Activated T-cell treated with anti-CD3 and anti-CD28 coated beads, Interleukin-2, amount 50 U/mL, for 4 hours (primary cell): ENCODE results near the gene CHTOP. TPM values are rescaled to one million over a fixed set of nuclear protein-coding genes. Genes with fewer than 3 reads are reported as not detected.
A peak's percentile ranks its signal among the peaks of the same experiment; 100 is the strongest.
"Not testable (repeated sequence)": the region's sequence is repeated elsewhere in the genome, so short reads cannot be mapped to it uniquely, and the experiment has no call there.

ENCODE experiments used
- ATAC-seq, 2 donors: fragments of 200-7000 bp; cut with Tn5 transposase; one replicate each; pipeline ENCODE4 v1.10.0; 2021
- DNase-seq: peaks from one replicate; pipeline ENCODE4 v3.0.0-alpha.2; 2020
- H3K27me3 Mint-ChIP-seq: one replicate; pipeline ENCODE4 v1.8.0; 2021; ENCODE audit warnings: low read depth, mixed read lengths
- H3K36me3 Mint-ChIP-seq: one replicate; pipeline ENCODE4 v1.8.0; 2022; ENCODE audit warnings: mixed read lengths; ENCODE audit not compliant: insufficient read depth
- H3K4me1 Mint-ChIP-seq: one replicate; pipeline ENCODE4 v1.8.0; 2021; ENCODE audit warnings: low read depth, mixed read lengths
- H3K4me3 Mint-ChIP-seq: one replicate; pipeline ENCODE4 v1.8.0; 2021; ENCODE audit warnings: mild to moderate bottlenecking, moderate library complexity, mixed read lengths
- H3K9me3 Mint-ChIP-seq: one replicate; pipeline ENCODE4 v1.8.0; 2021; ENCODE audit warnings: mixed read lengths
- total RNA-seq, 3 donors: library from RNA; stranded (reverse); gene quantifications; one replicate each; pipeline ENCODE4 v1.2.1, GENCODE V29; 2021

Gene CHTOP, protein sequence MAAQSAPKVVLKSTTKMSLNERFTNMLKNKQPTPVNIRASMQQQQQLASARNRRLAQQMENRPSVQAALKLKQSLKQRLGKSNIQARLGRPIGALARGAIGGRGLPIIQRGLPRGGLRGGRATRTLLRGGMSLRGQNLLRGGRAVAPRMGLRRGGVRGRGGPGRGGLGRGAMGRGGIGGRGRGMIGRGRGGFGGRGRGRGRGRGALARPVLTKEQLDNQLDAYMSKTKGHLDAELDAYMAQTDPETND
- 100 to 1,000 TPM; 111 to 117 (median 114) TPM for total RNA-seq

DNA sequence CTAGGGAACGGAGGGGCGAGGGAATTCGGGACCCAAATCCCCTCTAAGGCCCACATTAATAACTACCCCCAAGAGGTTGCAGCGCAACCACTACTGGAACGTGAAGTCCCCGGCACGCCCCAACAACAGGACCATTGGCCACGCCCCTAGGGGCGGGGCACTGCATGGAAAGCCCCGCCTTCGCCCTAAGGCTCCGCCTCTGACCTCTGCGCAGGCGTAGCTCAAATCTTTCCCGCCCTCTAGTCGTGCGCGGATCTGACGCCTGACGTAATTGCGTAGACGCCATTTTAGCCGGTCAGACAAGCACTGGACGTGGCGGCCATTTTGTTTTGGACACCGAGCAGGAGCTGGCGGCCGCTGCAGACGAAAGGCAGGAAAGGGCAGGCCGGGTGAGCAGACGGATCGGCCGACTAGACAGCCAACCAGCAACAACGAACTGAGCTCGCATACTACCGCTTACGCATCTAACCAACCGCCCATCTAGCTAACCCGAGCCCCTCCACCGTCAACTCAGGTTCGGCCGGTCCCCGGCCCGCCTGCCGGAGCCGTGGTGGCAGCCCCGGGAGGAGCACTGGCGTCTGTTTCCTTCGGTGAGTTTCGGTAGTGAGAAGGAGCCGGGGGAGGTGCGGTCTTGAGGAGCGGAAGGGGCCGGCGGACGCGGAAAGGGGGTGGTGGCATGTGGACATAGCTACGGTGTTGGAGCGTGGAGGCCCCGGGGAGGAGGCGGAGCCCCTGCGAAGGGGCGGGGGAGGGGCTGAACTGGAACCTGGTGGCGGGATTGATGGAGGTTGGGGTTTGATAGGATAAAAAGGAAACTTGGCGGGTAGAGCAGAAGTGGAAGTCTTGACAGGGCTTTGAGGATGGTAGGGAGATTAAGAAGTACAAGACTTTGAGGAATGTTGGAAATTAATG, at the start of gene CHTOP:
CHTOP (plus strand) TSS at position 313 of the 912 bp plus-strand sequence. CDS start 2,523 bp downstream, outside the sequence.
- Mint-ChIP-seq H3K4me1 (peaks cover 34% of the 10 kb centered on the region), H3K27me3 (no peaks in the 10 kb centered on the region), H3K9me3 (no peaks in the 10 kb centered on the region), H3K36me3 (peaks cover 15% of the 10 kb centered on the region), H3K4me3 (peak within 1 kb of the TSS; percentile 92)
- DNase-seq, result peak; percentile 95
- ATAC-seq, result peak; percentile 90 to 92

DNA sequence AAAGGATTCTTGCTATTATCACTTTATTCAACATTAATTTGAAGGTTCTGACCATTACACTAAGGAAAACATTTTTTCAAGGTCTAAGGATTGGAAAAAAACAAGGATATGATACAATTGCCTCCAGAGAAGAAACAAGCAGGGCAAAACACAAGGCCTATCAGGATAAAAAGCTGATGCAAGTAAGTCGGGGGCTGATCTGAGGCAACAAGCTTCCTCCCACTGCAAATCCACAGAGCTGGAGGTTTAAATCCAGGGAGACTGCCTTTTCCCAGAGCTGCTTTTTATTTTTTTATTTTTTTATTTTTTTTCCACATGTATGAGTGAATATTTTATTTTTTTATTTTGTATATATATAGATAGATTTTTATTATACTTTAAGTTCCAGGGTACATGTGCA, 48.9 kb upstream of the CHTOP start:
- Mint-ChIP-seq H3K4me3 (no peak overlapping the region), H3K36me3 (no peaks in the 10 kb centered on the region), H3K27me3 (peaks cover 6% of the 10 kb centered on the region), H3K9me3 (no peaks in the 10 kb centered on the region), H3K4me1 (no peaks in the 10 kb centered on the region)
- ATAC-seq (no peak), DNase-seq (no peak)

DNA sequence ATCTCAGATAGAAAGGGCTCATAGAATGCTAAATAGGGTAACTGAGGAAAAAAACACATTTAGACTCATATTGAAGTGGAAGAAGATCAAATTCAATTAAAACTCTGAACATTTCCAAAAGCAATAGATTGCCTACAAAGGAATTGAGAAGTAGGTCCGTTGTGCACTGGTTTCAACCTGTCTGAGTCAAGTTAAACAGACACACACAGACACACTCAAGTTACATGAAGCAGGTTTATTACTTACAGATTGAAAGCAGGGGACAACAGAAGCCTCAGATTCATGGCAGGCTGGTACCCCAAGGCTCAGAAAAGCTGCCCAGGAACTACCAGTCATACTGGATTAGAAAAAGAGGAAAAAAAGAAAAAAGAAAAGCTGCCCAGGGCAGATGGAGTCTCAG, 47.5 kb upstream of the CHTOP start:
- H3K36me3 Mint-ChIP-seq, result no peaks in the 10 kb centered on the region
- H3K4me3 Mint-ChIP-seq, result no peak overlapping the region
- no peaks in the 10 kb centered on the region for H3K9me3 Mint-ChIP-seq
- H3K4me1 Mint-ChIP-seq, result no peaks in the 10 kb centered on the region
- no peak for ATAC-seq
- H3K27me3 Mint-ChIP-seq, result peaks cover 6% of the 10 kb centered on the region
- DNase-seq, result no peak

DNA sequence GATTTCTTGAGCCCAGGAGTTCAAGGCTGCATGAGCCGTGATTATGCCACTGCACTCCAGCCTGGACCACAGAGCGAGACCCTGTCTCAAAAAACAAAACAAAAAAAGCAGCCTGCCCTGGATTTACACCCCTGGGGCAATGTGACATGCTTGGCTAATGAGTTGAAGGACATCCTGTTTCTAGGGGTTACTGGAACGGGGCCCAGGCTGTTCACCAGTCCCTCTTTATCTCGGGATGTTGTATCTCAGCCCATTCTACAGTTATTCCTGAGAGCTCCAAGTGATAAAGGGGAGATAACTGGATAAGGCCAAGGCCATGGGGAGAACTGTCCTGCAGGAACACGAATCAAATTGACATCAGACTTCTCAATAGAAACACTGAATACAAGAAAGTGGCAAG, 46.6 kb upstream of the CHTOP start:
- ATAC-seq, result no peak

DNA sequence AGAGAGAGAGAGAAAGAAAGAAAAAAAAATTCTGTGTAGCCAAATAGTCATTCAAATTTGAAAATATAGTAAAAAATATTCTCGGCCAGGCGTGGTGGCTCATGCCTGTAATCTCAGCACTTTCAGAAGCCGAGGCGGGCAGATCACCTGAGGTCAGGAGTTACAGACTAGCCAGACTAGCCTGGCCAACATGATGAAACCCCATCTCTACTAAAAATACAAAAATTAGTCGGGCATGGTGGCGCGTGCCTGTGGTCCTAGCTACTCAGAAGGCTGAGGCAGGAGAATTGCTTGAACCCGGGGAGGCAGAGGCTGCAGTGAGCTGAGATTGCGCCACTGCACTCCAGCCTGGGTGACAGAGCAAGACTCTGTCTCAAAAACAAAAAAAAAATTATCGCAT, 45.8 kb upstream of the CHTOP start:
- not testable (repeated sequence) for H3K9me3 Mint-ChIP-seq, H3K4me3 Mint-ChIP-seq, H3K4me1 Mint-ChIP-seq, ATAC-seq, H3K27me3 Mint-ChIP-seq, DNase-seq, H3K36me3 Mint-ChIP-seq

More for the DNA sequence above, 46.6 kb upstream of the CHTOP start:
- Mint-ChIP-seq H3K4me3 (no peak overlapping the region), H3K27me3 (peaks cover 6% of the 10 kb centered on the region), H3K36me3 (no peaks in the 10 kb centered on the region), H3K4me1 (no peaks in the 10 kb centered on the region), H3K9me3 (no peaks in the 10 kb centered on the region)
- DNase-seq, result no peak

DNA sequence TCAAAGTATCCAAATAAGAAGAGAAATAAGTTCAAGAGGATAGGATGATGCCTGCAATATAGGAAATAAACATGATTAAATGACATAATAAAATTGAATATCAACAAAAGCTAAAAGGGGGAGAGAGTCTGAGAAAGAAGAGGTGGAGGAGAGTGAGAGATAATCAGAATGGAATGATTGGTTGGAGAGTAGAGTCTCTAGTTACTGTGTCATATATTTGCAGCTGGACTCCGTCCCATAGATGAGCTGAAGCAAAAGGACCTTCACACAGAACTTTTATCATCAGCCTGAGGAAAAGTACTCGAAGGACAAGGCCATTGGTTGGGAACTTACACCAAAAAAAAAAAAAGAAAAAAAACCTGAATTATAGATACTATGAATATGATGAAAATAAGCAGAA, 45.4 kb upstream of the CHTOP start:
- Mint-ChIP-seq H3K36me3 (no peaks in the 10 kb centered on the region), H3K4me3 (no peak overlapping the region), H3K27me3 (peaks cover 6% of the 10 kb centered on the region), H3K4me1 (no peaks in the 10 kb centered on the region), H3K9me3 (no peaks in the 10 kb centered on the region)
- ATAC-seq (no peak), DNase-seq (no peak)

DNA sequence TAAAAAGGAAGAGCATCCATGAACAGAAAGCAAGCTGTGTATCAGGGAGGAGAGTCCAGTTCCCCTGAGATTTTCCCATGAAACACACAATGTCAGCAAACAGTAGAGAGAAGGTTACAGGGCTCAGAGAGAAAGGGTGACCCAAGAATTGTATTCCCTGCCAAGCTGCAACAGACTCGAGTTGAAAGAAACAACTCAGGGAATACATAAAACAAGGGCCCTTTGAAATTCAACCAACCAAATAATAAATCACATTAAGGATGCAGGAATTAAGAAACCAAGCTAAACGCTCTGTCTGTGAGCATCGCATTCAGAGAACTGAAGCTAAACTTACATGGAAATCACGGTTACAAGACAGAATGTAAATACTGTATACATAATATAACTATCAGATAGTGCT, 41.1 kb upstream of the CHTOP start:
- no peak overlapping the region for H3K4me3 Mint-ChIP-seq
- ATAC-seq (no peak), DNase-seq (no peak)
- H3K4me1 Mint-ChIP-seq, result peaks cover 9% of the 10 kb centered on the region
- no peaks in the 10 kb centered on the region for H3K36me3 Mint-ChIP-seq
- H3K27me3 Mint-ChIP-seq, result no peaks in the 10 kb centered on the region
- no peaks in the 10 kb centered on the region for H3K9me3 Mint-ChIP-seq

DNA sequence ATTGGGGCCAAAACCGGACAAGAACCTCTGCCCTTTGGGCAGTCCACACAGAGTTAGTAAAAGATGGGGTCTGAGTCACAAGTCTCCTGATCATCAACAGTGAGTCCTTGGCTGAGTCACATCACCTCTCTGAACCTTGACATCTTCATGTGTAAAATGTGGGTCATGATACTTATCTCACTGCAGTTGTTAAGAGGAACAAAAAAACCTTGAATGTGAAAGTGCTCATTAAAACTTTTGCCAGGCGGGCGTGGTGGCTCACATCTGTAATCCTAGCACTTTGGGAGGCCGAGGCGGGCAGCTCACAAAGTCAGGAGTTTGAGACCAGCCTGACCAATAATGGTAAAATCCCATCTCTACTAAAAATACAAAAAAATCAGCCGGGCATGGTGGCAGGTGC, 36.7 kb upstream of the CHTOP start:
- DNase-seq (no peak), ATAC-seq (peak; percentile 86 to 92)
- H3K4me1 Mint-ChIP-seq, result peaks cover 18% of the 10 kb centered on the region
- no peaks in the 10 kb centered on the region for H3K27me3 Mint-ChIP-seq
- H3K4me3 Mint-ChIP-seq, result no peak overlapping the region
- H3K36me3 Mint-ChIP-seq, result no peaks in the 10 kb centered on the region
- H3K9me3 Mint-ChIP-seq, result no peaks in the 10 kb centered on the region

DNA sequence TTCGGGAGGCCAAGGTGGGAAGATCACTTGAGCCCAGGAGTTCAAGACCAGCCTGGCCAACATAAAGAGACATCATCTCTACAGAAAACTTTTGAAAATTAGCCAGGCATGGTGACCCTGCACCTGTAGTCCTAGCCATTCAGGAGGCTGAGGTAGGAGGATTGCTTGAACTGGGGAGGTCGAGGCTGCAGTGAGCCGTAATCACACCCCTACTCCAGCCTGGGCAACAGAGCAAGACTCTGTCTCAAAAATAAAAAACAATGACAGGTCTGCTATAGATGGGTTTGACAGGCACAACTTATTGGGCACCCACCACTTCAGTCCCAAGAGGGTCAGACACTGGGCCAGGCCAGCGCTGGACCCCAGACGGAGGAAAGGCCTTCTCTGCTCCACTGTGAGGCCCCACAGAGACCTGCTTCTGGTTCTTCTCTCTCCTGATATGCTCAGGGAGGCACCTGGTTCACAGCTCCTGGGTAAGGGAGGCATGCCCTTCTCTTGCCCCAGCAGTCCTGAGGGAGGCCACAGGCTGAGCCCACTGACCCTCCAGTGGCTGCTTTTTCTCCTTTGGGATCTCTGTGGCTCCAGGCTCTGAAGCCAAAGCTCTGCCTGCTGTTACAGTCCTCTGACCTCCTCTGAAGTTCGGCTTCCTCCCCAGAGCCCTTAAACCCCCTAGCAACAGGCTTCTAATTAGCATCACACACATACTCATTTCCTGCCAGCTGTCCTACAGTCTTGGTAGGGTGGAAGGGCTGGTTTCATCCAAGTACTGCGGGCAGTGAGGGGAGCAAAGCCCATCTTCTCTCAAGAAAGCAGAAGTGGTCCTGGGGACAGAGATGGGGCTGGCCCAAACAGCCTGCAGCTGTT, 35.3 kb upstream of the CHTOP start:
- Mint-ChIP-seq H3K36me3 (no peaks in the 10 kb centered on the region), H3K4me1 (peaks cover 21% of the 10 kb centered on the region), H3K9me3 (no peaks in the 10 kb centered on the region), H3K27me3 (no peaks in the 10 kb centered on the region), H3K4me3 (no peak overlapping the region)
- DNase-seq, result no peak
- peak; percentile 58 to 72 for ATAC-seq

DNA sequence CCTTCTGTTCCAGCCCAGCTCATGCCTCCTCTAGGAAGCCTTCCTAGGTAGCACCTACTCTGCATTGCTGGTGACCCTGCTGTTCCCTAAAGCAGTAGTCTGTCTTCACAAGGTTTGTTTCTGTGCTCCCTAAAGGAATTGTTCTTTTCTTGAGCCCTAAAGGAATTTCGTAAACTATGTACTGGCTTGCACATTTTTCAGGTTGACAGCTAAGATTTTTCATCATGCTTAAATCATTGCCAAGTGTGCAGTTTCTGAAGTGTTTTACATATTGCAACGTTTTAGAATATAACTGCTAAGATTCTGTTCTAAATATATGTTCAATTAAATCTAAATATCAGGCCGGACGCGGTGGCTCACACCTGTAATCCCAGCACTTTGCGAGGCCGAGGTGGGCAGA, 34.0 kb upstream of the CHTOP start:
- H3K36me3 Mint-ChIP-seq, result no peaks in the 10 kb centered on the region
- no peak overlapping the region for H3K4me3 Mint-ChIP-seq
- no peak for ATAC-seq
- no peaks in the 10 kb centered on the region for H3K27me3 Mint-ChIP-seq
- no peaks in the 10 kb centered on the region for H3K9me3 Mint-ChIP-seq
- no peak for DNase-seq
- H3K4me1 Mint-ChIP-seq, result peaks cover 21% of the 10 kb centered on the region

DNA sequence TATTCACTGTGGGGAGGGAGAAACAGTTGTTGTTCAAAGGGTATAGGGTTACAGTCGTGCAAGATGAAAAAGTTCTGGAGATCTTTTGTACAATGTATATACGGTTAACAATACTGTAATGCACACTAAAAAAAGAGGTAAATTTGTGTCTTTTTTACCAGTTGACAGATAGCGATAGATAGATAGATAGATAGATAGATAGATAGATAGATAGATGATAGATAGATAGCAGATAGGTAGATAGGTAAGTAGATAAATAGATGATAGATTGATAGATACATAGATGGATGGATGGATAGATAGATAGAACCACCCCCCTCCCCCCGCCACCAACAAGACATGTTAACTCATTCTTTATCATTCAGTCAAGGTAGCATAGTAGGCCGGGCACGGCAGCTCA, 31.1 kb upstream of the CHTOP start:
- DNase-seq (no peak), ATAC-seq (no peak)
- peaks cover 12% of the 10 kb centered on the region for H3K4me1 Mint-ChIP-seq
- H3K27me3 Mint-ChIP-seq, result no peaks in the 10 kb centered on the region
- H3K4me3 Mint-ChIP-seq, result no peak overlapping the region
- H3K9me3 Mint-ChIP-seq, result no peaks in the 10 kb centered on the region
- H3K36me3 Mint-ChIP-seq, result no peaks in the 10 kb centered on the region

DNA sequence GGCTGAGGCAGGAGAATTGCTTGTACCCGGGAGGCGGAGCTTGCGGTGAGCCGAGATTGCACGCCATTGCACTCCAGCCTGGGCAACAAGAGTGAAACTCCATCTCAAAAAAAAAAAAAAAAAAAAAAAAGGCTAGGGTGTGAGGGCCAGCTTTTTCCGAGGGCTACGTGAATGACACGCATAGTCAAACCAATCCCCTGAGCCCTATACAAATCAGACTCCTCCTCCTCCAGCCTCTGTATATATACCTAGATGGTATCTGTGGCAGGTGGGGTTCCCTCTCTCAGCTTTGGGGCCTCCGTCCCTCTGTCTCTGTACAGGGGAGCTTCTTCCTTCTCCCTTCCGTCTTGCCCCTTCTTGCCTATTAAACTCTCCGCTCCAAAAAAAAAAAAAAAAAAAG, 27.7 kb upstream of the CHTOP start:
- ATAC-seq (no peak), DNase-seq (no peak)
- peaks cover 5% of the 10 kb centered on the region for H3K4me1 Mint-ChIP-seq
- no peaks in the 10 kb centered on the region for H3K27me3 Mint-ChIP-seq
- H3K4me3 Mint-ChIP-seq, result no peak overlapping the region
- H3K9me3 Mint-ChIP-seq, result no peaks in the 10 kb centered on the region
- no peaks in the 10 kb centered on the region for H3K36me3 Mint-ChIP-seq

DNA sequence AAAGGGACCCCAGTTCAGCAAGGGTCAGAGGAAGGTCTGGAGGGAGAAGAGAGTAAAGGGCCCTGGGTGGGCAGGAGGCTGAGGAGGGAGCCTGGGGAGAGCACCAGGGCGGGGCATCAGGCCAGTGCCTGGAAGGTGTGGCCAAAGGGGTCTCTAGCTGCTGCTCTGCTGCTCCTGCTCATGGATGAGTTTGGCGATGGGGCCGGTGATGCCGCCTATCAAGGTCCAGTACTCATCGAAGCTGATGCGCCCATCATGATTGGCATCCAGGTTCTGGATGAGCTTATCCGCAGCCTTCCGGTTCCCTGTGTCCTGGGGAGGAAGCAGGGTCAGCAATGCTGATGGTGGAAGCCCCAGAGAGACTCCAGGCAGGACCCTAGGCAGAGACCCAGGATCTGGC, 26.5 kb upstream of the CHTOP start:
- no peak for DNase-seq
- Mint-ChIP-seq H3K27me3 (no peaks in the 10 kb centered on the region), H3K4me3 (no peak overlapping the region), H3K4me1 (peaks cover 2% of the 10 kb centered on the region), H3K9me3 (no peaks in the 10 kb centered on the region), H3K36me3 (no peaks in the 10 kb centered on the region)
- no peak for ATAC-seq

DNA sequence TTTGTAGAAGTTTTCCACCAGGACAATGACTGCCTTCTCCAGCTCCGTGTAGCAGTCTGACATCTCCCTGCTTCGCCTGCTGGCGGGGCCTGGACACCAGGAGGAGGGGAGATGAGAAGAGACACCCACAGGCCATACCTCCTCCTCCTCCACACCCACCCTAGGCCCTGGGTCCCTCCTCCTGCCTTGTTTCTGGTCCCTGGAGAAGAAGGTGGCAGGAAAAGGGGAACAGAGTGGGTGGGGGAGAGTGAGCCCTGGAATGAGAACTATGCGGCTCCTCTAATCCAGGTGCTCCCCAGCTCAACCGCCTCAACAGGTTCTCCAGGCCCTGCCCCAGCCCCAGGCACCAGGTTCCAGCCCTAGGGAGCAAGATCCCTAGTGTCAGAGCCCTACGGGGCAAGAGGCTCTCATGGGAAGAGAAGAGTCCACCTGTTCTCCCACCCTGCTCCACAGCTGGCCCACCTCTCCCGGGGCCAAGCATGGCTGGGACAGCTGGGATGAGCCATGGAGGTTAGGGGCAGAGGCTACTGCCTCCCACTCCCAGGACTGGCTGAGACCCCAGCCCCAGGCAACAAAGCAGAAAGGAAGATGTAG, 25.7 kb upstream of the CHTOP start:
- no peak overlapping the region for H3K4me3 Mint-ChIP-seq
- ATAC-seq, result no peak
- H3K9me3 Mint-ChIP-seq, result no peaks in the 10 kb centered on the region
- no peaks in the 10 kb centered on the region for H3K4me1 Mint-ChIP-seq
- no peak for DNase-seq
- no peaks in the 10 kb centered on the region for H3K36me3 Mint-ChIP-seq
- H3K27me3 Mint-ChIP-seq, result no peaks in the 10 kb centered on the region
